SHP77 treated with DMSO at 0.1 percent for 48 hours (cell line): ENCODE data around the gene SLC35D1.
"Not testable (repeated sequence)": the region's sequence is repeated elsewhere in the genome, so short reads cannot be mapped to it uniquely, and the experiment has no call there.

Experiments used
- DNase-seq: peaks from one replicate; lab custom pipeline; 2025; lab: John Stamatoyannopoulos, UW

Gene SLC35D1

GRCh38 chr1:66985835-66986234, 68.1 kb downstream of the SLC35D1 start:
- DNase-seq = no peak

- no peak for DNase-seq
These were observed 69.5 kb downstream of the SLC35D1 start for GRCh38 chr1:66984491-66984890.

GRCh38 chr1:66982561-66983260, 71.2 kb downstream of the SLC35D1 start:
- no peak for DNase-seq

- DNase-seq = no peak
These were observed 72.3 kb downstream of the SLC35D1 start for GRCh38 chr1:66981679-66982078.

GRCh38 chr1:66980745-66981367, 73.1 kb downstream of the SLC35D1 start:
- peak; percentile 24 for DNase-seq

- not testable (repeated sequence) for DNase-seq
These were observed 74.3 kb downstream of the SLC35D1 start for GRCh38 chr1:66979621-66980020.

- DNase-seq = no peak
These were observed 75.7 kb downstream of the SLC35D1 start for GRCh38 chr1:66978201-66978600.

- no peak for DNase-seq
These were observed 85.4 kb downstream of the SLC35D1 start for GRCh38 chr1:66968574-66968973.

- not testable (repeated sequence) for DNase-seq
These were observed 87.6 kb downstream of the SLC35D1 start for GRCh38 chr1:66966188-66966873.

- DNase-seq = no peak
These were observed 96.0 kb downstream of the SLC35D1 start for GRCh38 chr1:66957938-66958337.

- DNase-seq = no peak
These were observed 99.7 kb downstream of the SLC35D1 start for GRCh38 chr1:66954208-66954607.

- DNase-seq = no peak
These were observed 102.4 kb downstream of the SLC35D1 start for GRCh38 chr1:66951513-66951912.
